ENCODE results near the gene BMF.
A peak's percentile ranks its signal among the peaks of the same experiment; 100 is the strongest.
"Not testable (repeated sequence)": the region's sequence is repeated elsewhere in the genome, so short reads cannot be mapped to it uniquely, and the experiment has no call there.

Gene BMF, protein sequence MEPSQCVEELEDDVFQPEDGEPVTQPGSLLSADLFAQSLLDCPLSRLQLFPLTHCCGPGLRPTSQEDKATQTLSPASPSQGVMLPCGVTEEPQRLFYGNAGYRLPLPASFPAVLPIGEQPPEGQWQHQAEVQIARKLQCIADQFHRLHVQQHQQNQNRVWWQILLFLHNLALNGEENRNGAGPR

DNA sequence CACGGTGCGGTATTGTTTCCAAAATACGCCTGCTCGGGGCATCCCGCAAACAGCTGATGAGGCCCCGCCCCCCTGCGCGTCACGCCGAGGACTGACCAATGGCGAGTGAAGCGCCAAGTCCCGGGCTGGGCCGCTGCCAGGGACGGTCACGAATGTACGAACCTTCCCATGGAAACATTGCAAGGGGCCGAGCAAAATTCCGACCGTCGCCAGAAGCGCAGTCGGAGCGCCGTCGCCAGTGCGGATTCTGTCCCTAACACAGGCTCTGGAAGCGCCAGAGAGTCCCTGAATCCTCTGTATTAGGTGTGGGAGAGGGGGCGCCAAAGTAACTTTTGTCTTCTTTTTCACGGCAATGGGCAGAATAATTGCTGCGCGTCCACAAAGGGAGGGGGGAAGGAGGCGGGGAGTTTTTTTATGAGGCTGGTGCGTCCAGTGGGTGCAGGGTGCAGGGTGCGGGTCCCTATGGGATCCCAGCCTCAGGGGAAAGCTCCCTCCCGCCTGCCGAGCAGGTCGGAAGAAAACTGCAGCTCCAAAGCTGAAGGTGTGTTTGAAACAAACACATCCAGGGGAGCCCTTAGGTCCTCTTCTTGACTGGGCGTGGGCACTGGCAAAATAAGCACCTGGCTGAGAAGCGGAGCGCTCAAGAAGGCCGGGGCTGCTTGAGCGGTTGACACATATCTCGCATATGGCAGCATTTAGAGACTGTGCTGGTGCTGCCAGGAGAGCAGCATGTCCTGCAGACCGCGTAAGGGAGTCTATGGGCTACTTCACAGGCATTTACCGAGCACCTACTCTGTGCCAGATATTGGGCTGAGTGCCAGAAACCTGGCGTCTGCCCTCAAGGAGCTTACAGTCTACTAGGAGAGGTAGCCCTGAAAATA, at the start of gene BMF:
BMF (minus strand) TSS at position 25 of the 881 bp plus-strand sequence. CDS start 2,793 bp downstream, outside the sequence.
- no peak within 1 kb of the TSS for H3K27ac ChIP-seq
- peak; percentile 90 for DNase-seq (ENCODE audit: low read depth, low spot score)

DNA sequence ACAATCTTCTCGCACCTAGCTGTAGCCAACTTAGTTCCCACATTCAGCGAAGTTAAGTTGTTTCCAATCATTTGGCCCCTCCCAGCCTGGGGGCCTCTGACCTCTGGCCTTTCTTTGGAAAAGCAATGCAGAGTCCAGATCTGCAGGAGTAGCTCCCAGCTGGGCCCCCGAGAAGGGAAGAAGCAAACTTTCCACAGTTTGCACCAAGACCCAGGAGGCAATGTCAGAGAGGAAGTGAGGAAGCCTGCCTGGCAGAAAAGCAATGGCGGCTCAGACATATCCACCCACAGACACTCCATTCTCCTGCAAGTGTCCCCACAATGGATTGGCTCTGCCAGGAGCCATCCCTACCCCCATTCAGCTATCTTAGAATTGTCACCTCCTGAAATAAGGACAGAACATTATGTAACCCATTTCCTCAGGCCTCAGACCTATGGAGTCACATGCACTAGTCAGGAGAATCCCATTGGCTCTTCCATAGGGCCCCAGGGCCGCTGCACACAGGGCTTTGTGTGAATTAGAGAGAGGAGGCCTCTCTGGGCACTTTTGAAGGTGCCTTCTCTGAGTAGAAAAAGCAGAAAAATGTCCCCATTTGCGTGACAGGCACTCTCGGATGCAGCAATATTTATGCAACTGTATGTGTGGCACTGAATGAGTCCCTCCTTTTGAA, 49.2 kb upstream of the BMF start:
- H3K27ac ChIP-seq, result no peak overlapping the region
- DNase-seq (ENCODE audit: low read depth, low spot score), result no peak

DNA sequence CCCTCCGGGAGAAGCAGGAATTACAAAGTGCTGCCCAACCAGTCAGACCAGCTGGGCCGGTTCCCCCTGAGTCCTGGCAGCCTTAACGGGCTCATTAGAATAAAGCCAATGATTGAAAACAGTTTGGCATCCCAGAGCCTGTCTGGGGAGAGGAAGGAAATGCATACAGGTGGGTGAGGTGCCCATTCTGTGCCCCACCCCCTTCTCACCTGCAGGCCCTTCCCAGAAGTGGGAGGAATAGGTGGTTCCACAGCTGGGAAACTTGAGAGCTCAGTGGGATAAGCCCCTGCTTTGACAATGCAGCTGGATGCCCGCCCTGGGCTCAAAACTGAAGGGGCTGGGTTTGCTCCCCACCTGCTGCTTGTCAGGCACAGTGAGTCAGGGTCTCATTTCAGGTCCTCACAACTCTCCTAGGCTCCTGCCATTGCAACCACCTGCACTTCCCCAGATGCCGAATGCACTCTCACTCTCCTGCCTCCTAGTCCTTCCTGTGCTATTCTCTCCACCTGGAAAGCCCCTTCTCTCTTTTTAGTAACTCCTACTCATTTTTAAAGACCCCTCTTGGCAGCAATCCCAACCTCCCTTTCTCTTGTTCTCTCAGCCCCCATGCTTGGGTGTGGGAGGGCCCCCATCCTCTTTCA, 46.7 kb upstream of the BMF start:
- DNase-seq (ENCODE audit: low read depth, low spot score), result no peak

DNA sequence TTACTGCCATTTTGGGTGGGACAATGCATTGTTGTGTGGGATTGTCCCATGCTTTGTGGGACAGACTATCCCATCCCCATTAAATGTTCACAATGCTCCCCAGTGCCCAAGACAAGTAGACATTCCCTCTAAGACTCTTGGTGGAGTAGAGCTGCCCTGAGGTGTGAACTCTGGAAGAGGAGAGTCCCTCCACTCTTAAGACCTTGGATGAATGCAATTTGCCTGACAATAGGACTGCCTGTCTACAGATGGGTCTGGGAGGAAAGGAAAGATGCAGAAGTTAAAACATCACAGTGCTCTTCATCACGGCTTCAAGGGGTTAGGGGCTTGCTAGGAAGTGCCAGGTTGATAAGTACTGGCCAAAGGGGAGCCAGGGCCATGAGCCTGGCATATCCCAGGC, 46.1 kb upstream of the BMF start:
- not testable (repeated sequence) for DNase-seq (ENCODE audit: low read depth, low spot score); H3K27ac ChIP-seq

More for the DNA sequence above, 46.7 kb upstream of the BMF start:
- H3K27ac ChIP-seq, result no peak overlapping the region

DNA sequence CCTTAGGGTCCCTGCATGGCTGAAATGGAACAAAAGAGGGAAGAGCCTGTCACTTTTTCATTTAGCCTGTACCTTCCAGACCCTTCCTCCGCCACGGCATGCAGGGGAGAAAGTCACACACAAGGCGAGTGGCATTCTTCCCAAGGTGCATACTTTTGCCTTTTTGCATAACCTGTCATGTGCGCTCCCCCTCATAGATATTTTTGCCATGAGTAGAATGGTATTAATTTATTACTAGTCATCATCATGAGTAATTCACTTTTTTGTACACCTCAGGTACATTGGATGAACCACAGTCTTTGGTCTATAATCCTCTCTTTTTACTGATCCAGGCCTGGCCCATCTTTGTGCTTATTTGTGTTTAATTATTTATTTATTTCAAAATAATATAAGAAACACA, 43.3 kb upstream of the BMF start:
- DNase-seq (ENCODE audit: low read depth, low spot score), result peak; percentile 12
- H3K27ac ChIP-seq, result no peak overlapping the region

DNA sequence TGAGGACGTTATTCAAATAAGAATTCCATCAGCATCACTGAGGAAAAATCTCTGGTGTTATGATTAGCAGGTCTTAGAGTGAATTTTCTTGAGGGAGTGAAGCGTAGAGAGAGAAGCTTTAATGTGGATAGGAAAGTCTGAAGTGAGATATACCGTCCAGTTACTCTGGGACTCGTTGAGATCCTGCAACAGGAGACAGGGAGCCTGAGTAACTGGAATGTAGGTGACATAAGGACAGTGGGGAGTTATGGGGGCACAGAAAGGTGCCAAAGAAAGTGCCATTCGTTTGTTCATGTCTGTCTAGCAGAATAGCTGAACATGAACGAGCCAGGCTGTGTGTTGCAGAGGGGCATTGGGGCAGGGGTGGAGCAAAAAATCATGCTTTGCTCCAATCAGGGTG, 42.8 kb upstream of the BMF start:
- H3K27ac ChIP-seq, result no peak overlapping the region
- DNase-seq (ENCODE audit: low read depth, low spot score), result no peak

DNA sequence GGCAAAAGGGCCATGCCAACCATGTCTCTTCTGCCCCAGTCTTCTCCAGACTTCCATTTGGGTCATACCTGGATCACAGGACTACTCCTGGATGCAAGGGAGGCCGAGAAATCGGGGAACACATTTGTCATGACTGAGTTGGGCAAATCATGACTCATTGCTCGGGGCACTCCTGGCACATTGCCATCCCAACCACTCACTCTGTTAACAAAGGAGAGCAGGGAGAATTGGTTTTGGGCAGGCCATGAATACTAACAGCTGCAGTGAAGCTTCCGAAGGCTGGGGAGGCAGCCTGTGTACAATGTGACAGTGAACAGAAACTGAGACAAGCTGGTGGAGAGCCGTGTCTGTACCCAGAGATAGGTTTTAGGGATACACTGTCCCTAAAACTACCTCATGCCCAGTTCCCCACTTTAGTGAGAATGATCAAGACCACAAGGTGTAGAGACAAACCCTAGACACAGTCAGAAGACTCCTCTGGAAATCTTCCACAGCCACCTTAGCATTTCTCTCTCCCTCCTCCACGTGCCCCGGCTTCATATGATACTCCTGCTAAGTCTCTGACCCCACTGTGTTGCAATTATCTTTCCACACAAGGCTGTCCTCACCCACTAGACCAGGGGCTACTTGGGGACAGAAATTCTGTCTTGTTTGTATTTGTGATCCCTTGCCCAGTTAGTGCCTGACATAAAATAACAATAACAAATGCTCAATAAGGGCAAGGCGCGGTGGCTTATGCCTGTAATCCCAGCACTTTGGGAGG, 41.7 kb upstream of the BMF start:
- peak overlapping the region; percentile 43 for H3K27ac ChIP-seq
- peak; percentile 75 for DNase-seq (ENCODE audit: low read depth, low spot score)

DNA sequence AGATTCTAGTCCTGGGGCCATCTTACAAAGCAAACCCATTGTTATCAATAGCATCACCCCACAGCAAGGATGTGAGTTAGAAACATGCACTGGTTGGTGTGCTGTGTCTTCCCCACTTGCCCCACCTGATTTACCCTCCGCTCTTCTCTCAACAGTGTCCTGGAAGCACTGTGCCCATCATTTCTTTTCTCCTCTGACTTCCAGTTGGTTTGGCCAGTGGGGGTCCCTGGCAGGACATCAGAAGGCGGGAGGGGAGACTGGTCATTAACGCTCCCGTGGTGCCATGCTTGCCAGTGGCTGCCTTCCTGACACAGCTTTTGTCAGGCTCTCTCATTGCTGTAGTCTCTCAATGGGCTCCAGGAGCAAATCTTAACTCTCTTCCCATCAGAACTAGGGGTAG, 40.7 kb upstream of the BMF start:
- no peak overlapping the region for H3K27ac ChIP-seq
- DNase-seq (ENCODE audit: low read depth, low spot score), result no peak

DNA sequence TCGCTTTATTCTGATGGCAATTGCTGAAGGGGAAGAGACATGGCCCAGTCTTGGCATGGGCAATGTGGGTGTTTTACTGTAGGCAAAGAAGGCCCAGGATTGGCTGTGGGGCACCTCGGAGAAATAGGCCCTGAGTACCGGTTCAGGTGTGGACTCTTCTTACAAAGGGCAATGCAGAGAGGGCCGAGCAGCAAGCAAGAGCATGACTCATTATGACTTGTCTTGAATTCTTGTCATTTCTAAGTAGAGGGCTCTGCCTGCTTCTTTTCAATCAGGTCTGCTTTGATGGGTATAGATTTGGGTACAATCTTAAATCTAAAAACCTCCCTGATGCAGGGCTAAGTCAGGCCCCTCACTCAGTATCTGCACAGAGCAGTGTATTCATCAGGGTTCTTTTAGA, 37.4 kb upstream of the BMF start:
- DNase-seq (ENCODE audit: low read depth, low spot score), result peak; percentile 44
- no peak overlapping the region for H3K27ac ChIP-seq

DNA sequence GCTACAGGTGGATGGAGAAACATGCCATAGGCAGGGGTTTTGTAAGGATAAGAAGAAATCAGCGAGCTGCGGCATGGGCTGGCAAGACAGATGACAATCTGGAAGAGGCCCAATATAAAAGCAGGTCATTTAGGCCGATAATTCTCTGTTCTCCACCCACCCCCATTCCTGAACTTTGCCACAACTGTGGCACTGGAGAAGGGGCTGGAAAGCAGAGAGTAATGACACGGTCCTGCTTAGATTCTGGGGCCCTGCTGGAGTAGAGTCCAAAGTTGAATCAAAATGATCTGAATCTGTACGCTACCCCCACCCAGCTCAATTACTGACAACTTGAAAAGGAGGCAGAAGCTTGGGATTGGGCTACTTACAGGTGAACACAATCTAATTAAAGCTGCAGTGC, 33.7 kb upstream of the BMF start:
- no peak overlapping the region for H3K27ac ChIP-seq

DNA sequence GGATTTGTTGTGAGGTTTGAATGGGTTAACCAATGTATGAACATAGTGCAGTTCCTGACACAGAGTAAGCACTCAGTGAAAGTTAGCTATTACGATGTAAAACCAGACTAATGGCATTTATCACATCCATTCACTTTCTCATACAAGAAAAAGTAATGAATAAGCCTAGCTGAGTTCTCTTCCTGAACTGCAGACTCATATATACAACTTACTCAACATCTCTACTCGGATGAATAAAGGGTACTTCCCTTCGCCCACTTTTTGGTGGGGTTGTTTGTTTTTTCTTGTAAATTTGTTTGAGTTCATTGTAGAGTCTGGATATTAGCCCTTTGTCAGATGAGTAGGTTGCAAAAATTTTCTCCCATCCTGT, 29.5 kb upstream of the BMF start:
- DNase-seq (ENCODE audit: low read depth, low spot score); H3K27ac ChIP-seq: not testable (repeated sequence)

More for the DNA sequence above, 33.7 kb upstream of the BMF start:
- DNase-seq (ENCODE audit: low read depth, low spot score), result no peak

DNA sequence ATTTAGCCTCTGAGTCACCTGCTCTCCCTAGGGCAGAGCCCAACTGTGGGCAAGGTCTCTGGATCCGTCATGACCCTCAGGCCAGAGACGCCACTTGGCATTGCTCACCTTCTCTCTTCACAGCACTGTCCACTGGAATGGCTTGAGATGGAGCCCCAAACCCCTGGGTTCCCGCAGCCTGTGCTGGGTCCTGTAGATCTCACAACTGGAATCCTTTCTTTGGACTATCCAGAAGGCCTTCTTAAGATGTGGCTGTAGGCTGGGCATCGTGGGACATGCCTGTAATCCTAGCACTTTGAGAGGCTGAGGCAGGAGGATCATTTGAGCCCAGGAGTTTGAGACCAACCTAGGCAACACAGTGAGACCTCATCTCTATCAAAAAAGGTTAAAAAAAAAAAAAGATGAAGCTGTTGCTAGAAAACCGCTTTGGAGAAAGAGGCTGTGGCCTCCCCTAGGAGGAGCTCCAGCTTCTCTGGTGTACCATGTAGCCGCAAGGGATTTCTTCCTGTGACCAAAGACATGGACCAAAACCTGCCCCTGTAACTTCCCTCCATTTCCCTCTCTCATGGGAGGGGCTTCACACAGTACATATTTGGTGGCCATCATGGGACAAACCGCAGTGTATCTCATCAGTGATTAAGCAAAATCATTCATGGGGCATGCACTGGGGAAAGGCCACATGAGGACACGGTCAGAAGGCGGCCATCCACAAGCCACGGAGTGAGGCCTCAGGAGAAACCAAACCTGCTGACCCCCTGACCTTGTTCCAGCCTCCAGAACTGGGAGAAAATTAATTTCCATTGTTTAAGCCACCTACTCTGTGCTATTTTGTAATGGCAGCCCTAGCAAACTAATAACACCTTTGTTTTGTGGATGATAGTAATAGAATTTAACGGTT, 28.9 kb upstream of the BMF start:
- DNase-seq (ENCODE audit: low read depth, low spot score), result no peak
- no peak overlapping the region for H3K27ac ChIP-seq

DNA sequence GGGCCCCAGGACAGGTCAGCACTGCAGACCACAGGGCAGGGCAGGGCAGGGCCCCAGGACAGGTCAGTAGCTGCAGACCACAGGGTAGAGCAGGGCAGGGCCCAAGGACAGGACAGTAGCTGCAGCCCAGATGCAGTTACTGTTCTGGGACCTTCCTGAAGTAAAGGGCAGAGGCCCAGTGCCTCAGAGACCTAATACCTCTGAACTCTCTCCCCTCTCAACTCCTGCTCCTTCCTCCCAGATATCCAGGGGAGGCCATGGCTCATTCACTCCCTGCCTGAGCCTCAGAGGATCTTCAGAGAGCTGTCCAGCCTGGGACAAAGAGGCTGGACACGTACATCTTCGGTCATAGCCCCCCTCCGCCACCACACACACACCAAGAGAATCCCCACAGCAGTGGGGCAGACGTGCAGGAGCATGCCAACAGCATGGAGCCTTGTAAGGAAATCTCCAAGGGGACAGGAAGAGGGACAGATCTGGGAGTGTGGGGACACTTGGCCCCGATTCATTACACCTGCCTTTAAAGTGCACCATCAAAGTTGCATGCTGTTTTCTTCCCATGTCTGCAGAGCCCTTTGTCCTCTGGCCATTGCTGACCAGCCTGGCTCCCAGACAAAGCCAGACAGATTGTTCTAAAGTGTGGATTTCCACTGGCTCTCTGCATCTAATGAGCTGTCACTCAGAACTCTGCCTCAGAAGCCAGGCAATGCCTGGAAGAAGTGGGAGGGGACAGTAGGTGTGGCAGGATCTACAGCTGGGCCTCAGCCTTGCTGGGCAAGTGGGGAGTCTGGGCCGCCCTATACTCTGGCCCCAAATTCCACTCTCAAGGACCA, 28.0 kb upstream of the BMF start:
- H3K27ac ChIP-seq, result no peak overlapping the region

DNA sequence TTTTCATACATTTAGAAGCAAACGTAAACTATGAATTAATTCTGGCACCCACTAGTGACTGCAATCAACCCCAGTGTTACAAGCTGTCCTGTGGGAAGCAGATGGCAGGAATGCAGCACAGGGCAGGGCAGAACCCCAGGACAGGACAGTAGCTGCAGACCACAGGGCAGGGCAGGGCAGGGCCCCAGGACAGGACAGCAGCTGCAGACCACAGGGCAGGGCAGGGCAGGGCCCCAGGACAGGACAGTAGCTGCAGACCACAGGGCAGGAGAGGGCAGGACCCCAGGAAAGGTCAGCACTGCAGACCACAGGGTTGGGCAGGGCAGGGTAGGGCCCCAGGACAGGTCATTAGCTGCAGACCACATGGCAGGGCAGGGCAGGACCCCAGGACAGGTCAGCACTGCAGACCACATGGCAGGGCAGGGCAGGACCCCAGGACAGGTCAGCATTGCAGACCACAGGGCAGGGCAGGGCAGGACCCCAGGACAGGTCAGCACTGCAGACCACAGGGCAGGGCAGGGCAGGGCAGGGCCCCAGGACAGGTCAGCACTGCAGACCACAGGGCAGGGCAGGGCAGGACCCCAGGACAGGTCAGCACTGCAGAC, 27.3 kb upstream of the BMF start:
- not testable (repeated sequence) for DNase-seq (ENCODE audit: low read depth, low spot score); H3K27ac ChIP-seq

More for the DNA sequence above, 28.0 kb upstream of the BMF start:
- no peak for DNase-seq (ENCODE audit: low read depth, low spot score)

DNA sequence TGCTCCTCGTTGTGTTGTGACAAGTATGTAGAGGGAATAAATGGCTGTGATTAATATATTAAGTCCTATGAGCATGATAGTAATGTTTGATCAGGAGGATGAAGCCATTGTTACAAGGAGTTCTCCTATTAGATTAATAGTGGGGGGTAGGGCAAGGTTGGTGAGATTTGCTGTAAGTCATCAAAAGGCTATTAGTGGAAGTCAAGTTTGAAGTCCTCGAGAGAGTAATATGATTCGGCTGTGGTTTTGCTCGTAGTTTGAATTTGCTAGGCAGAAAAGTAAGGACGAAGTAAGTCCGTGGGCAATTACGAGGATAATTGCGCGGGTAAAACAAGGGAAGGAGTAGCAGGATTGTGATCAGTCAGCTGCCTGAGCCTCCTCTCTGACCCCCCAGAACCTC, 26.2 kb upstream of the BMF start:
- DNase-seq (ENCODE audit: low read depth, low spot score), result no peak
- H3K27ac ChIP-seq, result no peak overlapping the region

DNA sequence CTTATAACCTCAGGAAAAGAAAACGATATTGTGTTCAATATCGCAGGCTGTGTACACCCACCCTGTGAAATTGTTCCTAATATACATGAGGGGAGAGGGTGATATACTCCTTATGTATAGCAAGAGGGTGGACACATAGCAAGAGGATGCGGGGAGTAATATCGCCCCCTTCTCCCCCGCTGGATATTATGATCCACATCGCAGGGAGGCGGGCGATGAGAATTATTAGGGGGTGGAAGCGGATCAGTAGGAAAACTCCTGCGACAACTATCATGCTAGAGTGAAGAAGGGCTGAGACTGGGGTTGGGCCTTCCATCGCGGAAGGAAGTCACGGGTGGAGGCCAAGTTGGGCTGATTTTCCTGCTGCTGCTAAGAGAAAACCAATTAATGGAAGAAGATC, 24.9 kb upstream of the BMF start:
- H3K27ac ChIP-seq, result no peak overlapping the region
- no peak for DNase-seq (ENCODE audit: low read depth, low spot score)

DNA sequence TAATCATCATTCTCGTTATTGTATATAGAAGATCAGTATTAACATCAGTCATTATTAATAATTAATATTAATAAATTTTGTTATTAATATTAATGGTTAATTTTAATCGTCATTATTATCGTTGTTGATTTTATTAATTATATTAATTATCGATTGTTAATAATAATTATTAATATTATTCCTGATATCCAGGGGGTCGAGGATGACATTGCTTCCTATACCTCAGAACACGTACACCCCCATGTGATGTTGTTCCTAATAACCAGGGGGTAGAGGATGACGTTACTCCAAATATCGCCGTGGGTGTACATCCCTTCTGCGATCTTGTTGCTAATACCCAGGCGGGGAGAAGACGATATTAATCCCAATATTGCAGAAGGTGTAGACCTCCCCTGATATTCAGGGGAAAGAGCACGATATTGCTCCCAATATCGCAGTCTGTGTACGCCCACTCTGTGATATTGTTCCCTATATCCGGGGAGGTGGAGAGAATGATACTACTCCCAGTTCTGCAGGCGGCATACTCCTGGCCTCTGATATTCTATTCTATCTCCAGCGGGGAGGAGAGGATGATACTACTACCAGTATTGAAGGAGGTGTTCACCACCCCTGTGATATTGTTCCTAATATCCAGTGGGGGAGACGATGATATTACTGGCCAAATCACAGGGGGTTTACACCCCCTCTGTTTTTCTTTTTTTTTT, 22.3 kb upstream of the BMF start:
- DNase-seq (ENCODE audit: low read depth, low spot score), result no peak
- no peak overlapping the region for H3K27ac ChIP-seq

Measured in epithelial cell of prostate (primary cell).